GM23338 (cell line): ENCODE results near the gene PRR14.

Experiments
- JUNB ChIP-seq: IDR thresholded peaks from one replicate; pipeline ENCODE4 v1.6.1; 2016; ENCODE audit warnings: antibody characterized with exemption; ENCODE audit not compliant: unreplicated experiment
- ZNF331 ChIP-seq: fragments of 250-450 bp; sonication (Bioruptor Pico); IDR thresholded peaks from 2 replicates; pipeline ENCODE4 v1.5.0; 2020; ENCODE audit warnings: low read depth, mild to moderate bottlenecking, moderate library complexity
- TF ChIP-seq, protein P1 (sequence below), 2 experiments: fragments of 200-600 bp in 1 of 2; sonication (generic) in 1 of 2; conservative IDR thresholded peaks; 2 replicates each; pipeline versions ENCODE4 v1.5.1 to v1.6.1; 2016 to 2017; ENCODE audit warnings: antibody characterized with exemption in 2 of 2, low read depth in 2 of 2, mild to moderate bottlenecking in 2 of 2, moderate library complexity in 1 of 2
- TF ChIP-seq, protein P2 (sequence below): IDR thresholded peaks from one replicate; pipeline ENCODE4 v1.6.1; 2018; ENCODE audit warnings: antibody characterized with exemption; ENCODE audit not compliant: unreplicated experiment

DNA sequence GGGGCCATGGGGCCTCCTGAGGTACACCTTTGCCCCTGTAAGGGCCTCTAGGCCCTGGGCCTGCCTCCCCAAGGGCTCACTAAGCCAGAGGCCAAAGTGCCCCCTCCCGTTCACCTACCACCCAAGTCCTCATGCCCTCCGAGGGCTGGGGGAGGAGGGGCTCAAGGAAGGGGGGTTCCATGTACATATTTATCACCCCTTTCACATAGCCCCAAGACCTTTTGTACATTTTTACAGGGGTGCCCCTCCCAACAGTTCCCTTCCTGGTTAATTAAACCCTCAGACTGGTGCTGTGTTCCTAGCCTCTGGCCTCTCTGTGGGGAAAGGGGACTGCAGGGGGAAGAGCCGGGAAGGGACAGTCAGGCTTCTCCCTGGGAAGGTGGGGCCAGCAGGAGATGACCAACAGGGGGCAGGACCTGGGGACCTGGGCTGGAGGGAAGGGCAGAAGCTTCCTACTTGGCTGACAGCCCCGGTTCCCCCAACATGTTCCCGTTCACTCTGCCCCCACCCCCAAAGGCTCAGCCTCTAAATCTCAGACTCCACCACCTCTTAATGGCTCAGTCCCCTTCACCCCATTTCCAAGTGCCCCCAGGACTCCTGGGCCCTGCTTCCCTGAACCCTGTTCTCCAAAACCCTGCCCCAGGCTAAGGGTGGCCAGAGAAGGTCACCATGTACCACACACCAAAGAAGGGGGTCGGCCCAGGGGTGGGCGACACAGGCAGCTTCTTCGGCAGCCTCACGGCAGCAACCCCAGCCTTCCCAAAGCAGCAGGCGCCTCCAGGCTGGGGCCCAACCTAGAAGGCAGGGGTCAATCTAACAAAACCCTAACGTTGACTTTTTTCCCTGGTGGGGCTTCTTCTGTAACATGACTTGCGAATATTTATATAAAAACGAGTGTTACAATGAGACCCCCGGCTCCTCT lies 19.4 kb downstream of the PRR14 start:
- no peak for TF ChIP-seq ZNF331 (CRISPR knock-in tag)
- TF ChIP-seq, protein P1, sequence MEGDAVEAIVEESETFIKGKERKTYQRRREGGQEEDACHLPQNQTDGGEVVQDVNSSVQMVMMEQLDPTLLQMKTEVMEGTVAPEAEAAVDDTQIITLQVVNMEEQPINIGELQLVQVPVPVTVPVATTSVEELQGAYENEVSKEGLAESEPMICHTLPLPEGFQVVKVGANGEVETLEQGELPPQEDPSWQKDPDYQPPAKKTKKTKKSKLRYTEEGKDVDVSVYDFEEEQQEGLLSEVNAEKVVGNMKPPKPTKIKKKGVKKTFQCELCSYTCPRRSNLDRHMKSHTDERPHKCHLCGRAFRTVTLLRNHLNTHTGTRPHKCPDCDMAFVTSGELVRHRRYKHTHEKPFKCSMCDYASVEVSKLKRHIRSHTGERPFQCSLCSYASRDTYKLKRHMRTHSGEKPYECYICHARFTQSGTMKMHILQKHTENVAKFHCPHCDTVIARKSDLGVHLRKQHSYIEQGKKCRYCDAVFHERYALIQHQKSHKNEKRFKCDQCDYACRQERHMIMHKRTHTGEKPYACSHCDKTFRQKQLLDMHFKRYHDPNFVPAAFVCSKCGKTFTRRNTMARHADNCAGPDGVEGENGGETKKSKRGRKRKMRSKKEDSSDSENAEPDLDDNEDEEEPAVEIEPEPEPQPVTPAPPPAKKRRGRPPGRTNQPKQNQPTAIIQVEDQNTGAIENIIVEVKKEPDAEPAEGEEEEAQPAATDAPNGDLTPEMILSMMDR (conservative IDR thresholded peaks at IDR 0.05; ENCODE audit: low read depth in 2 of 2): peak; percentile 7 to 24; a peak in 1 of 4 replicates
- TF ChIP-seq JUNB: no peak
- TF ChIP-seq, protein P2, sequence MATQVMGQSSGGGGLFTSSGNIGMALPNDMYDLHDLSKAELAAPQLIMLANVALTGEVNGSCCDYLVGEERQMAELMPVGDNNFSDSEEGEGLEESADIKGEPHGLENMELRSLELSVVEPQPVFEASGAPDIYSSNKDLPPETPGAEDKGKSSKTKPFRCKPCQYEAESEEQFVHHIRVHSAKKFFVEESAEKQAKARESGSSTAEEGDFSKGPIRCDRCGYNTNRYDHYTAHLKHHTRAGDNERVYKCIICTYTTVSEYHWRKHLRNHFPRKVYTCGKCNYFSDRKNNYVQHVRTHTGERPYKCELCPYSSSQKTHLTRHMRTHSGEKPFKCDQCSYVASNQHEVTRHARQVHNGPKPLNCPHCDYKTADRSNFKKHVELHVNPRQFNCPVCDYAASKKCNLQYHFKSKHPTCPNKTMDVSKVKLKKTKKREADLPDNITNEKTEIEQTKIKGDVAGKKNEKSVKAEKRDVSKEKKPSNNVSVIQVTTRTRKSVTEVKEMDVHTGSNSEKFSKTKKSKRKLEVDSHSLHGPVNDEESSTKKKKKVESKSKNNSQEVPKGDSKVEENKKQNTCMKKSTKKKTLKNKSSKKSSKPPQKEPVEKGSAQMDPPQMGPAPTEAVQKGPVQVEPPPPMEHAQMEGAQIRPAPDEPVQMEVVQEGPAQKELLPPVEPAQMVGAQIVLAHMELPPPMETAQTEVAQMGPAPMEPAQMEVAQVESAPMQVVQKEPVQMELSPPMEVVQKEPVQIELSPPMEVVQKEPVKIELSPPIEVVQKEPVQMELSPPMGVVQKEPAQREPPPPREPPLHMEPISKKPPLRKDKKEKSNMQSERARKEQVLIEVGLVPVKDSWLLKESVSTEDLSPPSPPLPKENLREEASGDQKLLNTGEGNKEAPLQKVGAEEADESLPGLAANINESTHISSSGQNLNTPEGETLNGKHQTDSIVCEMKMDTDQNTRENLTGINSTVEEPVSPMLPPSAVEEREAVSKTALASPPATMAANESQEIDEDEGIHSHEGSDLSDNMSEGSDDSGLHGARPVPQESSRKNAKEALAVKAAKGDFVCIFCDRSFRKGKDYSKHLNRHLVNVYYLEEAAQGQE: no peak
